Dedifferentiated amniotic fluid mesenchymal stem cell (primary cell): ENCODE measurements around the gene PRODH.
"Not testable (repeated sequence)": the region's sequence is repeated elsewhere in the genome, so short reads cannot be mapped to it uniquely, and the experiment has no call there.

Experiments
- DNase-seq: peaks from one replicate; pipeline ENCODE4 v3.0.0-alpha.2; 2016; ENCODE audit errors: extremely low spot score

Gene PRODH

DNA sequence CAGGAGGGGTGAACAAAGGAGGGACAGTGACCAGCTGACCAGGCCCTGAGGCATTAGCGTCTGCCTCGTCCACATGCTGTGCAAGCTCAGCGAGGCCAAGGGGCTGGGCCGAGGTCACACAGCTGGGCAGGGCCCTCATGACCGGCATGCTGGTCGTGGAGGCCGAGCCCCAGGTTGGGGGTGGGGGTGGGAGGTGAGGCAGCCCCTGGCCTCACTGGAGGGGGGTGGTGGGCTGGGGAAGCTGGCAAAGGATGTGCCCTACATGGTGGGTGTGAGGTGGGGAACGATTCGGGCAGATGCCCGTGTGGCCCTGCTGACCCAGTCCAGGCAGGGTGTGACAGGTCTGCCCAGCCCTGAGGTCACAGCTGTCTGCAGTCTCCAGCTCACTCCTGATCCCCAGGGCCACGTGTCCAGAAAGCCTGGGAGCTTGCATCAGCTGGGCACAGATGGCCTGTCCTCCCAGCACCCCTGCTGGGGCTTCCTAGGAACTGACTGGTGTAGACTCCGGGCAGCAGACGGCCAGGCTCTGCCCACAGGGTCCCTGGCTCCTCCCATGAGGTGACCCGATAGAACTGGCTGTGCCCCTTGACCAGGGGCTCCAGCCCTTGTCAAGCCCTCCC lies 31.4 kb upstream of the PRODH start:
- DNase-seq, result not testable (repeated sequence)

GRCh38 chr22:18966748-18967147 lies 30.7 kb upstream of the PRODH start:
- DNase-seq, result no peak

DNA sequence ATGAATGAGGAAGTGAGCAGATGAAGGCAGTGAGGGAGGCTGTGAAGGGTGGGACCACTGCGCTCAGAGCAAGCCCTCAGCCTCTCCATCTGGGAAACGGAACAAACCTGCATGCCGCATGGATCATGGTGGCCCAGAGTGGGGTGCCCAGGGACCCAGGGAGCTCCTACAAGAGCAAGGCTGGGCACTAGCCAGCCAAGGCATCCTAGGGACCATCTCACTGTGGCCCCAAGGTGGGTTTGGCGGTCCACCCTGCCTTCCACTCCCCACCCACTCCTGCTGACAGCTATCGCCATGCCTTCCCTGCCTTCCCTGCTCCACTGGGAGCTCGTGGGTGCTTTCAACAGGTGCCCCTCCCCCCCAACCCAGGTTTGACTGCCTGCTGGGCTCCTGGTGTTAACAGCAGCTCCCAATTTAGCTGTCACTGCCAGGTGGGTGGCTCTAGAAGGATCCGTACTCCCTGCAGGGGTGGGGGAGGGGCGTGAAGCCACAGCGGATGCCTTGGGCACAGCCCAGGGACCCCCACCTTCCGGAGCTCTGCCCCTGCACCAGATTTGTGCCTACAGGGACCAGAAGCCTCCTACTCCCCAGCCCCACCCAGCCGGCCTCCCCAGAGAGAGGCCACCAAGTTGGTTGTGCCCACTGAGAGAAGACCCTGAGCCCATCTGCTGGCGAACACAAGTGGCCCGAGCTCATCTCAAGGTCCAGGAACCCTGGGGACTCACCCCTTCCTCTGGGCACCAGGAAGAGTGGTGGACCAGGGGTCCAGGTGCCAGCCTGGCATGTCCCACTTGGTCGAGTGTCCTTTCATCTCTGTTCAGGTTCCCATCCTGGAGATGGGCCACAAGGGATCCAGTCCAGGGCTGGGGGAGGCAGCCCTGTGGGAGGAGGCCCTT lies 29.7 kb upstream of the PRODH start:
- no peak for DNase-seq

- not testable (repeated sequence) for DNase-seq
Observed at GRCh38 chr22:18964501-18965265, 28.6 kb upstream of the PRODH start.

- not testable (repeated sequence) for DNase-seq
Observed at GRCh38 chr22:18964051-18964450, 28.0 kb upstream of the PRODH start.

GRCh38 chr22:18962308-18962635 lies 26.2 kb upstream of the PRODH start:
- no peak for DNase-seq

- not testable (repeated sequence) for DNase-seq
Observed at GRCh38 chr22:18961632-18962307, 25.7 kb upstream of the PRODH start.

DNA sequence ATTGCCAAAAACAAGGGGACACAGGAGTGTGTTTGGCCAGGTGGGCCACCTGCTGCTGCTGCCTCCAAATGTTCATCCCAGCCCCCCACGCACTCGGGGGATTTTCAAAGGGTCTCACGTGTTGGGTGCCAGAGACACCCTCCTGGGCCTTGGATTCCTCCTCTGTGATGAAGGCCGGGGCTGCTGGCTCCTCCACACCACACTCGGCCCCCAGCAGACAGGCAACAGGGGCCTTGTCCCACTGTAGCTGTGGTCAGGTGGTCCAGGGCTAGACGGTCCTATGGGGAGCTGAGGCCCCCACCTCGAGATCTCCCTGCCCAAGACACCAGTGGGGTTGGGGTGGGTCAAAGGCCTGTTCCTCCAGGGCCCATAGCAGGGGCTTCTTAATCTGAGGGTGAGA lies 25.1 kb upstream of the PRODH start:
- not testable (repeated sequence) for DNase-seq

GRCh38 chr22:18960166-18960820 lies 24.2 kb upstream of the PRODH start:
- not testable (repeated sequence) for DNase-seq

DNA sequence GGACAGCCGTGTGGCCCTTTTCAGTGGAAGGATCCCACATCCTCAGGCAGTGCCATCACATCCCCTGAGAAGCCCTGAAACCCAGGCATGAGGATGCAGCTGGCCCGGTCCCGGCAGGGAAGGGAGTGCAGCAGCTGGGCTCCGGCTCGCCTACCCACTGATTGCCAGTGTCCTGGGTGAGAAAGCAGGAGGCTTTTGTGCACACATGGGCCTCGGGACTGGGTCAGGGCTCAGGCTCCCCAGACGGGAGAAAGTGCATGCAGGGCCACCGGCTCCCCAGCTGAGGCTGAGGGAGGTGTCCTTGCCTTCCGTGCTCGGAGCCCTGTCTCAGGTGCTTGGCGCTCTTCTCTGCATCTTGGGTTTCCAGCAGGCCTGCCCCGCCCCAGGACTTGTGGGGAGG lies 23.6 kb upstream of the PRODH start:
- not testable (repeated sequence) for DNase-seq

GRCh38 chr22:18959266-18959665 lies 23.2 kb upstream of the PRODH start:
- DNase-seq, result not testable (repeated sequence)

DNA sequence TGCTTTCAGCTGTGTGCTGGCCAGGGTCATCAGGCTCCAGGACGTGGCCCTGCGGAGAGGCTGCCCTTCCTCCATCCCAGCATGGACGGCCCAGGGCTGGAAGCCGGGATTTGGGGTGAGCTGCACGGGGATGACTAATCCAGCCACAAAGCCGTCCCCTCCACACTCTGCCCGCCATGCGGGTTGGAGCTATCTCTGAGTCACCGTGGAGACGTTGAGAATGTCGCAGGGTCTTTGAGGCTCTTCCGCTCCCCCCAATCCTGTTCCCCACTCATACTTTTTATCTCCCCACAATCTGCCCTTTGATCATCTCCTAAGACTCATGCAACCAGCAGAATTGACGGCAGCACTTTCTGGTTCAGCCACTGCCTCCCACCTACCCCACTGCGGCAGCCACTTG lies 22.6 kb upstream of the PRODH start:
- not testable (repeated sequence) for DNase-seq

DNA sequence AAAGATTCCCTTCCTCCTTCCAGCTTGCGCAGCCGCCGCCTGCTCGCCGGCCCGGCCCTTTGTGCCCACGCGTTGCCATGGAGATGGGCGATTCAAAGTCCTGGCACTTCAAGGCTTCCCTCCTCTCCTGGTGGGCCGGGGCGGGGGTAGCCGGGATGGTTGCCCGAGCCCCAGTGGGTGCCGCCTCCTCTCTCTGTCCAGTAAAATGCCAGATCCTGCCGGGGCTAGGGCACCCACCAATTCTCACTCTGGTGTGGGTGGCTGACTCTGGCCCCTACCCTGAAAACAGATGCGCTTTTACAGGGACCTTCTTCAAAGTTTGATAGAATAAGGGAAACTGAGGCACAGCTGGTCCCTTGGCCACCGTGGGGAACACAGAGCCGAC lies 22.2 kb upstream of the PRODH start:
- DNase-seq, result not testable (repeated sequence)

DNA sequence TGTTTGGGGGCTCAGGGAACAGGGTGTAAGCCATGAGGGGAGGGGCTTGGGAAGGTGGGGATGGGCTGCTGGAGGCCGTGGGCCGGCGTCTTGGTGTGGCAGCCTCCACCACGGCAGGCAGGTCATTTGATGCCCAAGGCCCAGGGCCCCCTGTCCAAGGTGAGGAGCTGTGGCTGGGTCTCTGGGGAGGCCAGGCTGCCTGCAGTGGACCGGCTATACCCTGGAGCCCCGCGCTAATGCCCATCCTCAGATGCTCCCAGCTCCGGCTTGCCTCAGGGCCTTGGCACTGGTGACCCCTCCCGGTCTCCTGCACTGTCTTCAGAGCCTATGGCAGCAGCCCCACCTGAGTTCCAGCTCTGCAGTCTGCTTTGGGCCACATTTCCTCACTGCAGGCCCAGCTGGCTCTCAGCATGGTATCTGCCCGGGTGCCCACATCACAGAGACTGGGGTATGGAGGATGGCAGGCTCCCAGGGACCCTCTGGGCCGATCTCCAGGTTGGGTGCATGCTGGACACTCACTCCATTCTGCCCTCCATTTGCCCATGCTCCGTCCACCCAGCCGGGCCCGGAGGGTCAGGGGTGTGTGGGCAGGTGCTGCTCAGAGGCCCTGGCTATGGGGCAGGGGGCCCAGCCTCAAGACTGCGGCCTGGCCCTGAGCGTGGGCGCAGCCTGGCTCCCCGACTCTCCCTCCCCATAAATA lies 21.7 kb upstream of the PRODH start:
- not testable (repeated sequence) for DNase-seq

GRCh38 chr22:18956956-18957355 lies 20.9 kb upstream of the PRODH start:
- DNase-seq, result not testable (repeated sequence)

- not testable (repeated sequence) for DNase-seq
Observed at GRCh38 chr22:18956121-18956895, 20.2 kb upstream of the PRODH start.

GRCh38 chr22:18955696-18956095 lies 19.6 kb upstream of the PRODH start:
- no peak for DNase-seq

DNA sequence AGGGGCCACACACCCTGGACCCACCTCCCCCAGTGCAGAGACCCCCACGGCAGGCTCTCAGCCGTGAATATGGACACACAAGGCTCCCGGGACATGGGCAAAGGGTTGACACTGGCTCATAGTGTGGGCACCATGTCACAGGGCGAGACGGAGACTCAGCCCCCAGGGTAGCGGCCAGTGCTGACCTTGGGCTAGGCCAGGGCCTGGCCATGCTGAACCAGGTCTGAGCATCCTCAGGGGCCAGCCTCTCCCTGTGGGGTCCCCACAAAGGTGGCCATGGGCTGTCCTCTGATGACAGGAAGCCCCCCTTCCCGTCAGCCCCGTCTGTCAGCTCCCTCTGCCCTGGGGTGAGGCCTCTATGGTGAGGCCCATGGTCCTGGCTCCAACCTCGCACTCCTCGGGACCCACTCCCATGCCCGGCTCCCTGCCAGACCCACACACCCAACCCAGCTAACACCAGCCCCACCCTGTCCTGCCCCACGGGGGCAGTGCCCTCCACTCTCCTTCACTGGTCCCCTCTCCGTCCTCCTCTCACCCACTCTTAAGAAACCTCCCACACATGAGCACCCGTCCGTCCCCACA lies 19.0 kb upstream of the PRODH start:
- DNase-seq, result no peak

- DNase-seq, result not testable (repeated sequence)
Observed at GRCh38 chr22:18954303-18954989, 18.4 kb upstream of the PRODH start.
